Measurements from ENCODE around the gene EYS. TPM values are rescaled to one million over a fixed set of nuclear protein-coding genes. Genes with fewer than 3 reads are reported as not detected.

The EYS gene
- total RNA-seq, 1 experiment from 2014 or later, result not detected

DNA sequence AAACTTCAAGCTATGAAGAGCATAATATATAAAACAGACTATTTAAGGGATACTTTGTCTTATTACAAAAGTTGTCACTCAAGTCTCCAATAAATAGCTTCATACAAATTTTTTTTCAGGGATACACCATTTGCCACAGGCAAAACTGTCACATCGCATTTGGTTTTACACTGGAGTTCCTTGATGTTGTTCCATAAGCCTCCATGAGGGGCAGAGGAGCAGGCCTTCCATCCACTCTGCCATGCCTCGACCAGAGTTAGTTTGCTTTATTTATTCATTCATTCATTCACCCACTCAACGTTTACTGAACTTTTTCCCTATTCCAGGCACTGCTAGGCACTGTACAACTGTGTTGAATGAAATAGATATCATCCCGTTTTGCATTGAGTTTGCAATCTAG, 1824.8 kb downstream of the EYS start:
- no peaks in the 10 kb centered on the region for H3K9me3 Mint-ChIP-seq (ENCODE audit: unreplicated experiment)
- intact Hi-C loops (cut with micrococcal nuclease; ENCODE audit: unreplicated experiment), result no loop called here

DNA sequence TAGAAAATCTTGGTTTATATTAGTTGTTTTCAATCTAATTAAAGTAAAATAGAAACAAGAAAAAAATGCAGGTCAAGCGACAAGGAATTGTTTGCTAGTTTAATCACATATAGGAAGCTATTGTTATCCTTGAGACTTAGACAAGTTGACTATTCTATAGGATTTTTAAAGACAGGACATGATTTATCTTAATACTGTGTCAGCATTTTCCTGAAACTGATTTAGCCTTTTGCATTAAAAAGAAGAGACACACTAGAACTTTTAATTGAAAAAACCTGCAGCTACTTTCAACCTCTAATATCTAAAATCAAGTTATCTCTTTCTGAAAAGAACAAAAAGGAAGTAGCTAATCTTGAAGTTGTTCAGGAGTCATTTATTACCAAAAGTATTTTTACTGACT, 1825.2 kb downstream of the EYS start:
- BruUV-seq (replicated peaks), result no TSS peak
- Histone ChIP-seq H3K36me3 (ENCODE audit: control insufficient read depth, insufficient read depth, low read length) (no peaks in the 10 kb centered on the region), H3K27me3 (replicated peaks; ENCODE audit: control insufficient read depth, insufficient read depth, low read length) (no peaks in the 10 kb centered on the region), H3K9me3 (no peaks in the 10 kb centered on the region), H3K4me1 (no peaks in the 10 kb centered on the region), H3K4me3 (ENCODE audit: low read depth, low read length) (no peak overlapping the region)
- Mint-ChIP-seq H3K27ac (ENCODE audit: unreplicated experiment) (no peak overlapping the region), H3K27me3 (ENCODE audit: insufficient read depth, unreplicated experiment) (peaks cover 11% of the 10 kb centered on the region), H3K9me3 (ENCODE audit: unreplicated experiment) (no peaks in the 10 kb centered on the region), H3K4me1 (ENCODE audit: low read depth, unreplicated experiment) (no peaks in the 10 kb centered on the region), H3K4me3 (ENCODE audit: unreplicated experiment) (no peak overlapping the region), H3K36me3 (ENCODE audit: insufficient read depth, unreplicated experiment) (no peaks in the 10 kb centered on the region)
- DNase-seq, result no peak
- intact Hi-C loops (cut with micrococcal nuclease; ENCODE audit: unreplicated experiment), result no loop called here
- TF ChIP-seq, protein P1, sequence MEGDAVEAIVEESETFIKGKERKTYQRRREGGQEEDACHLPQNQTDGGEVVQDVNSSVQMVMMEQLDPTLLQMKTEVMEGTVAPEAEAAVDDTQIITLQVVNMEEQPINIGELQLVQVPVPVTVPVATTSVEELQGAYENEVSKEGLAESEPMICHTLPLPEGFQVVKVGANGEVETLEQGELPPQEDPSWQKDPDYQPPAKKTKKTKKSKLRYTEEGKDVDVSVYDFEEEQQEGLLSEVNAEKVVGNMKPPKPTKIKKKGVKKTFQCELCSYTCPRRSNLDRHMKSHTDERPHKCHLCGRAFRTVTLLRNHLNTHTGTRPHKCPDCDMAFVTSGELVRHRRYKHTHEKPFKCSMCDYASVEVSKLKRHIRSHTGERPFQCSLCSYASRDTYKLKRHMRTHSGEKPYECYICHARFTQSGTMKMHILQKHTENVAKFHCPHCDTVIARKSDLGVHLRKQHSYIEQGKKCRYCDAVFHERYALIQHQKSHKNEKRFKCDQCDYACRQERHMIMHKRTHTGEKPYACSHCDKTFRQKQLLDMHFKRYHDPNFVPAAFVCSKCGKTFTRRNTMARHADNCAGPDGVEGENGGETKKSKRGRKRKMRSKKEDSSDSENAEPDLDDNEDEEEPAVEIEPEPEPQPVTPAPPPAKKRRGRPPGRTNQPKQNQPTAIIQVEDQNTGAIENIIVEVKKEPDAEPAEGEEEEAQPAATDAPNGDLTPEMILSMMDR (IDR thresholded peaks at IDR 0.05; ENCODE audit: insufficient read depth in 1 of 2, low read depth in 1 of 2, low read length in 1 of 2, severe bottlenecking in 1 of 2, unreplicated experiment in 1 of 2), result no peak
- ChIA-PET POLR2A (no interaction called here), CTCF (no interaction called here)

More for the DNA sequence above, 1824.8 kb downstream of the EYS start:
- Mint-ChIP-seq H3K27ac (ENCODE audit: unreplicated experiment) (no peak overlapping the region), H3K27me3 (ENCODE audit: insufficient read depth, unreplicated experiment) (peaks cover 11% of the 10 kb centered on the region), H3K4me3 (ENCODE audit: unreplicated experiment) (no peak overlapping the region), H3K36me3 (ENCODE audit: insufficient read depth, unreplicated experiment) (no peaks in the 10 kb centered on the region), H3K4me1 (ENCODE audit: low read depth, unreplicated experiment) (no peaks in the 10 kb centered on the region)
- no peaks in the 10 kb centered on the region for H3K9me3 ChIP-seq
- POLR2A ChIA-PET, result no interaction called here
- no peaks in the 10 kb centered on the region for H3K36me3 ChIP-seq (ENCODE audit: control insufficient read depth, insufficient read depth, low read length)
- no peaks in the 10 kb centered on the region for H3K27me3 ChIP-seq (replicated peaks; ENCODE audit: control insufficient read depth, insufficient read depth, low read length)
- H3K4me1 ChIP-seq, result no peaks in the 10 kb centered on the region
- TF ChIP-seq, protein P1 (IDR thresholded peaks at IDR 0.05; ENCODE audit: insufficient read depth in 1 of 2, low read depth in 1 of 2, low read length in 1 of 2, severe bottlenecking in 1 of 2, unreplicated experiment in 1 of 2), result peak; percentile 32 to 43
- no peak overlapping the region for H3K4me3 ChIP-seq (ENCODE audit: low read depth, low read length)
- DNase-seq, result peak in 1 of 2 experiments; percentile 5
- CTCF ChIA-PET, result no interaction called here
- BruUV-seq (replicated peaks), result no TSS peak

DNA sequence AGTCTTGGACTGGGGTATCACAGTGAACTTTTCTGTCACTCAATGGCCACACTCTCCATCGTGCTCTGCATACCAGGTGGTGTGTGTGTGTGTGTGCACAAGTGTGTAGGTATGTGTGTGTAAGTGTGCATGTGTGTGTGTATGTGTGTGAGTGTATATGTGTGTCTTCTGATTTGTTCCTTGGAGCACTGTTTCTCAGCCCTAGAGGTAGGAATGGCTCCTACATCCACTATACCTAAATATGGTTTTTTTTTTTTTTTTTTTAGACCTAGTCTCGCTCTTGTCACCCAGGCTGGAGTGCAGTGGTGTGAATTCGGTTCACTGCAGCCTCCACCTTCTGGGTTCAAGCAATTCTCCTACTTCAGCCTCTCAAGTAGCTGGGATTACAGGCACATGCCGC, 1834.8 kb downstream of the EYS start:
- H3K4me3 Mint-ChIP-seq (ENCODE audit: unreplicated experiment), result no peak overlapping the region
- Histone ChIP-seq H3K9me3 (no peaks in the 10 kb centered on the region), H3K36me3 (ENCODE audit: control insufficient read depth, insufficient read depth, low read length) (no peaks in the 10 kb centered on the region), H3K27me3 (replicated peaks; ENCODE audit: control insufficient read depth, insufficient read depth, low read length) (no peaks in the 10 kb centered on the region), H3K4me1 (no peaks in the 10 kb centered on the region), H3K4me3 (ENCODE audit: low read depth, low read length) (no peak overlapping the region)
- no peaks in the 10 kb centered on the region for H3K36me3 Mint-ChIP-seq (ENCODE audit: insufficient read depth, unreplicated experiment)
- no peaks in the 10 kb centered on the region for H3K9me3 Mint-ChIP-seq (ENCODE audit: unreplicated experiment)
- no peaks in the 10 kb centered on the region for H3K4me1 Mint-ChIP-seq (ENCODE audit: low read depth, unreplicated experiment)
- CTCF ChIA-PET, result no interaction called here
- H3K27me3 Mint-ChIP-seq (ENCODE audit: insufficient read depth, unreplicated experiment), result no peaks in the 10 kb centered on the region
- DNase-seq, result no peak
- BruUV-seq (replicated peaks), result no TSS peak
- no peak overlapping the region for H3K27ac Mint-ChIP-seq (ENCODE audit: unreplicated experiment)
- POLR2A ChIA-PET, result no interaction called here
- TF ChIP-seq, protein P1 (IDR thresholded peaks at IDR 0.05; ENCODE audit: insufficient read depth in 1 of 2, low read depth in 1 of 2, low read length in 1 of 2, severe bottlenecking in 1 of 2, unreplicated experiment in 1 of 2), result no peak
- intact Hi-C loops (cut with micrococcal nuclease; ENCODE audit: unreplicated experiment), result no loop called here

All from Caco-2 (cell line).